ENCODE data around the gene TEKTIP1. TPM values are rescaled to one million over a fixed set of nuclear protein-coding genes. Genes with fewer than 3 reads are reported as not detected.

The TEKTIP1 gene
- total and polyA plus RNA-seq, 7 donors = 1.4 to 1.5 TPM; not detected in 5

GRCh38 chr19:3516675-3517207, 22.2 kb upstream of the TEKTIP1 start:
- no peak for DNase-seq
- no peaks in the 10 kb centered on the region for H3K27me3 ChIP-seq
- peaks cover 0 to 8% (median 0%) of the 10 kb centered on the region in 4 donors for H3K36me3 ChIP-seq
- H3K9me3 ChIP-seq = no peaks in the 10 kb centered on the region
- no peak overlapping the region for H3K27ac ChIP-seq
- peaks cover 0 to 50% (median 21%) of the 10 kb centered on the region in 4 donors for H3K4me1 ChIP-seq
- no peak for TF ChIP-seq POLR2A (IDR thresholded peaks at IDR 0.05)
- no peak for TF ChIP-seq EP300 (IDR thresholded peaks at IDR 0.05)
- no peak for TF ChIP-seq CTCF (IDR thresholded peaks at IDR 0.05)
- H3K4me3 ChIP-seq = no peak overlapping the region
- intact Hi-C loops (cut with DNase I) = no loop called here
- 38 to 47% methylated on average over 15 of the region's 15 CpGs for WGBS, 2 donors

GRCh38 chr19:3517638-3518037, 21.3 kb upstream of the TEKTIP1 start:
- intact Hi-C loops (cut with DNase I) = no loop called here
- no peak overlapping the region for H3K4me3 ChIP-seq
- no peaks in the 10 kb centered on the region for H3K9me3 ChIP-seq
- DNase-seq = no peak
- TF ChIP-seq CTCF (IDR thresholded peaks at IDR 0.05) = no peak
- TF ChIP-seq EP300 (IDR thresholded peaks at IDR 0.05) = no peak
- no peak for TF ChIP-seq POLR2A (IDR thresholded peaks at IDR 0.05)
- no peak for TF ChIP-seq POLR2AphosphoS5 (IDR thresholded peaks at IDR 0.05)
- H3K36me3 ChIP-seq = peaks cover 0 to 8% (median 0%) of the 10 kb centered on the region in 4 donors
- no peak overlapping the region for H3K27ac ChIP-seq
- peaks cover 0 to 41% (median 19%) of the 10 kb centered on the region in 4 donors for H3K4me1 ChIP-seq
- WGBS, 2 donors = 88 to 96% methylated on average over 2 of the region's 2 CpGs
- no peaks in the 10 kb centered on the region for H3K27me3 ChIP-seq

- no peak for DNase-seq
- Histone ChIP-seq H3K36me3 (peaks cover 0 to 14% (median 3%) of the 10 kb centered on the region in 4 donors), H3K9me3 (no peaks in the 10 kb centered on the region), H3K27ac (no peak overlapping the region), H3K4me1 (peaks cover 0 to 35% (median 16%) of the 10 kb centered on the region in 4 donors), H3K27me3 (no peaks in the 10 kb centered on the region), H3K4me3 (no peak overlapping the region)
- TF ChIP-seq POLR2A (IDR thresholded peaks at IDR 0.05) (no peak), CTCF (IDR thresholded peaks at IDR 0.05) (no peak), EP300 (IDR thresholded peaks at IDR 0.05) (no peak), POLR2AphosphoS5 (IDR thresholded peaks at IDR 0.05) (no peak)
- WGBS, 2 donors = 90 to 92% methylated on average over 10 of the region's 10 CpGs
- intact Hi-C loops (cut with DNase I) = no loop called here
Observed at GRCh38 chr19:3518255-3518654, 20.7 kb upstream of the TEKTIP1 start.

GRCh38 chr19:3518659-3519058, 20.3 kb upstream of the TEKTIP1 start:
- Histone ChIP-seq H3K27me3 (no peaks in the 10 kb centered on the region), H3K4me1 (peaks cover 0 to 30% (median 14%) of the 10 kb centered on the region in 4 donors), H3K4me3 (no peak overlapping the region), H3K27ac (no peak overlapping the region), H3K36me3 (peaks cover 0 to 18% (median 5%) of the 10 kb centered on the region in 4 donors), H3K9me3 (no peaks in the 10 kb centered on the region)
- TF ChIP-seq EP300 (IDR thresholded peaks at IDR 0.05) (no peak), CTCF (IDR thresholded peaks at IDR 0.05) (no peak), POLR2A (IDR thresholded peaks at IDR 0.05) (no peak), POLR2AphosphoS5 (IDR thresholded peaks at IDR 0.05) (no peak)
- DNase-seq = no peak
- 93 to 95% methylated on average over 2 of the region's 2 CpGs for WGBS, 2 donors
- intact Hi-C loops (cut with DNase I) = no loop called here

GRCh38 chr19:3519126-3519525, 19.8 kb upstream of the TEKTIP1 start:
- no peak for DNase-seq
- Histone ChIP-seq H3K36me3 (peaks cover 0 to 23% (median 7%) of the 10 kb centered on the region in 4 donors), H3K9me3 (no peaks in the 10 kb centered on the region), H3K27ac (no peak overlapping the region), H3K4me1 (peaks cover 0 to 26% (median 14%) of the 10 kb centered on the region in 4 donors), H3K4me3 (no peak overlapping the region), H3K27me3 (no peaks in the 10 kb centered on the region)
- TF ChIP-seq POLR2AphosphoS5 (IDR thresholded peaks at IDR 0.05) = no peak
- no peak for TF ChIP-seq CTCF (IDR thresholded peaks at IDR 0.05)
- TF ChIP-seq POLR2A (IDR thresholded peaks at IDR 0.05) = no peak
- TF ChIP-seq EP300 (IDR thresholded peaks at IDR 0.05) = no peak
- intact Hi-C loops (cut with DNase I) = no loop called here
- WGBS, 2 donors = 91 to 93% methylated on average over 18 of the region's 18 CpGs
